Neural crest cell (in vitro differentiated cells): Measurements from ENCODE around the gene TNXB. TPM values are rescaled to one million over a fixed set of nuclear protein-coding genes. Genes with fewer than 3 reads are reported as not detected.

Source experiments
- DNase-seq: peaks from one replicate; pipeline ENCODE4 v3.0.0; 2021; ENCODE audit warnings: low read depth, mixed read lengths, low spot score
- H3K27ac Mint-ChIP-seq: one replicate; pipeline ENCODE4 v1.8.0; 2021; ENCODE audit warnings: mild to moderate bottlenecking, mixed read lengths; ENCODE audit not compliant: unreplicated experiment
- H3K27me3 Mint-ChIP-seq: 2 replicates; pipeline ENCODE4 v1.8.0; 2021; ENCODE audit warnings: low read depth, mild to moderate bottlenecking, mixed read lengths
- H3K36me3 Mint-ChIP-seq: 2 replicates; pipeline ENCODE4 v1.8.0; 2021; ENCODE audit warnings: low read depth, mild to moderate bottlenecking, mixed read lengths
- H3K4me1 Mint-ChIP-seq: 2 replicates; pipeline ENCODE4 v1.8.0; 2021; ENCODE audit warnings: mixed read lengths
- H3K4me3 Mint-ChIP-seq: one replicate; pipeline ENCODE4 v1.8.0; 2021; ENCODE audit warnings: mild to moderate bottlenecking, mixed read lengths
- H3K9me3 Mint-ChIP-seq: 2 replicates; pipeline ENCODE4 v1.8.0; 2021; ENCODE audit warnings: mixed read lengths
- total RNA-seq: library from RNA; stranded (reverse); gene quantifications from 2 replicates; pipeline ENCODE4 v1.2.1, GENCODE V29; 2021
- TF ChIP-seq, protein P1 (sequence below): fragments of 200-600 bp; sonication (generic); conservative IDR thresholded peaks from 2 replicates; pipeline ENCODE4 v1.5.0; 2021; ENCODE audit warnings: antibody characterized with exemption, mild to moderate bottlenecking

The TNXB gene
- total RNA-seq, 1 donor from 2014 or later, result 6.6 TPM

- Mint-ChIP-seq H3K27me3 (peaks cover 16% of the 10 kb centered on the region), H3K4me3 (no peak overlapping the region), H3K27ac (peak overlapping the region; percentile 29), H3K9me3 (no peaks in the 10 kb centered on the region), H3K4me1 (peaks cover 36% of the 10 kb centered on the region), H3K36me3 (no peaks in the 10 kb centered on the region)
- TF ChIP-seq, protein P1, sequence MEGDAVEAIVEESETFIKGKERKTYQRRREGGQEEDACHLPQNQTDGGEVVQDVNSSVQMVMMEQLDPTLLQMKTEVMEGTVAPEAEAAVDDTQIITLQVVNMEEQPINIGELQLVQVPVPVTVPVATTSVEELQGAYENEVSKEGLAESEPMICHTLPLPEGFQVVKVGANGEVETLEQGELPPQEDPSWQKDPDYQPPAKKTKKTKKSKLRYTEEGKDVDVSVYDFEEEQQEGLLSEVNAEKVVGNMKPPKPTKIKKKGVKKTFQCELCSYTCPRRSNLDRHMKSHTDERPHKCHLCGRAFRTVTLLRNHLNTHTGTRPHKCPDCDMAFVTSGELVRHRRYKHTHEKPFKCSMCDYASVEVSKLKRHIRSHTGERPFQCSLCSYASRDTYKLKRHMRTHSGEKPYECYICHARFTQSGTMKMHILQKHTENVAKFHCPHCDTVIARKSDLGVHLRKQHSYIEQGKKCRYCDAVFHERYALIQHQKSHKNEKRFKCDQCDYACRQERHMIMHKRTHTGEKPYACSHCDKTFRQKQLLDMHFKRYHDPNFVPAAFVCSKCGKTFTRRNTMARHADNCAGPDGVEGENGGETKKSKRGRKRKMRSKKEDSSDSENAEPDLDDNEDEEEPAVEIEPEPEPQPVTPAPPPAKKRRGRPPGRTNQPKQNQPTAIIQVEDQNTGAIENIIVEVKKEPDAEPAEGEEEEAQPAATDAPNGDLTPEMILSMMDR, result no peak
- DNase-seq, result no peak
These were observed 25.0 kb downstream of the TNXB start for GRCh38 chr6:32083812-32084768.

GRCh38 chr6:32082935-32083334, 26.2 kb downstream of the TNXB start:
- H3K27ac Mint-ChIP-seq, result peak overlapping the region; percentile 5
- peaks cover 36% of the 10 kb centered on the region for H3K4me1 Mint-ChIP-seq
- no peak overlapping the region for H3K4me3 Mint-ChIP-seq
- peaks cover 11% of the 10 kb centered on the region for H3K27me3 Mint-ChIP-seq
- no peaks in the 10 kb centered on the region for H3K36me3 Mint-ChIP-seq
- TF ChIP-seq, protein P1, result no peak
- no peak for DNase-seq
- H3K9me3 Mint-ChIP-seq, result no peaks in the 10 kb centered on the region

GRCh38 chr6:32082478-32082877, 26.7 kb downstream of the TNXB start:
- DNase-seq, result no peak
- Mint-ChIP-seq H3K36me3 (no peaks in the 10 kb centered on the region), H3K4me3 (no peak overlapping the region)

GRCh38 chr6:32081168-32081990, 27.8 kb downstream of the TNXB start:
- Mint-ChIP-seq H3K27me3 (peaks cover 7% of the 10 kb centered on the region), H3K27ac (peak overlapping the region; percentile 27), H3K4me3 (no peak overlapping the region), H3K4me1 (peaks cover 36% of the 10 kb centered on the region), H3K36me3 (no peaks in the 10 kb centered on the region), H3K9me3 (no peaks in the 10 kb centered on the region)
- TF ChIP-seq, protein P1, result no peak
- peak; percentile 33 for DNase-seq

More at GRCh38 chr6:32082478-32082877, 26.7 kb downstream of the TNXB start:
- no peaks in the 10 kb centered on the region for H3K9me3 Mint-ChIP-seq
- peaks cover 36% of the 10 kb centered on the region for H3K4me1 Mint-ChIP-seq
- TF ChIP-seq, protein P1, result no peak
- H3K27ac Mint-ChIP-seq, result peak overlapping the region; percentile 24
- H3K27me3 Mint-ChIP-seq, result peaks cover 11% of the 10 kb centered on the region

DNA sequence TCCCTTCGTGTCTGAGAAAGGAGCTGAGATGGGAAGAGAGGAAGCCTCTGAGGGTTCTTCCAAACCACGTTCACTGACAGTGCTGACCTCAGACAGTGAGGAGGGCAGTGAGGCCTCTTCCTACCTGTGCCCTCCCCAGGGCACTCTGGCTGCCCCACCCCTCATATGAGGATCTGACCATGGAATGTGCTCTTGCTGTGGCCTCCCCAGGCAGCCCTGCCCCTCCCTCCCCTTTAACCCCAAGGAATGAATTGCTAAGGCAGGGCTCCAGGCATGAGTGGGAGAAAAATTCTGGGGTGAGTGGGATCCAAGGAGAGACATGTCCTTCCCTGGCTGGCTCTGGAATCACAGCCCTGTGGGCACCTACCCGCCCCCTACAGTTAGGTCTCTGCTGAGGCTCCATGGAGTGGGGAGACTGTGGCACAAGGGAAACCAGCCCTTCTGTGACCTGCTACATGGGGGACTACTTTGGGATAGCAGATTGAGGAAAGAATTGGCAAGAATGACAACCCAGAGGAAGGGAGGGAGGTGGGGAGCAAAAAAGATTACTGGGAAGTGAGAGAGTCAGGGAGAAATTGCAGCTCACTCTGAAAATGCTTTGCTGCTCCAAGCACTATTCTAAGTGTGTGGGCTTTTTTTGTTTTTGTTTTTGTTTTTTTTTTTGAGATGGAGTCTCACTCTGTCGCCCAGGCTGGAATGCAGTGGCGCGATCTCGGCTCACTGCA, 29.4 kb downstream of the TNXB start:
- Mint-ChIP-seq H3K27me3 (no peaks in the 10 kb centered on the region), H3K4me3 (no peak overlapping the region), H3K9me3 (no peaks in the 10 kb centered on the region), H3K27ac (peak overlapping the region; percentile 52), H3K4me1 (peaks cover 36% of the 10 kb centered on the region), H3K36me3 (no peaks in the 10 kb centered on the region)
- TF ChIP-seq, protein P1, result no peak
- no peak for DNase-seq
